ENCODE measurements around the gene PARD3B.

GRCh38 chr2:205352094-205352493, 806.8 kb downstream of the PARD3B start:
- TF ChIP-seq POLR2A (IDR thresholded peaks at IDR 0.05) (no peak), EP300 (IDR thresholded peaks at IDR 0.05; ENCODE audit: low read depth) (no peak), CTCF (IDR thresholded peaks at IDR 0.05) (no peak), POLR2AphosphoS5 (IDR thresholded peaks at IDR 0.05) (no peak)

All from transverse colon (tissue), 4 donors.